ENCODE results near the gene FAM3B.
"Not testable (repeated sequence)": the region's sequence is repeated elsewhere in the genome, so short reads cannot be mapped to it uniquely, and the experiment has no call there.

Gene FAM3B, protein sequence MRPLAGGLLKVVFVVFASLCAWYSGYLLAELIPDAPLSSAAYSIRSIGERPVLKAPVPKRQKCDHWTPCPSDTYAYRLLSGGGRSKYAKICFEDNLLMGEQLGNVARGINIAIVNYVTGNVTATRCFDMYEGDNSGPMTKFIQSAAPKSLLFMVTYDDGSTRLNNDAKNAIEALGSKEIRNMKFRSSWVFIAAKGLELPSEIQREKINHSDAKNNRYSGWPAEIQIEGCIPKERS

DNA sequence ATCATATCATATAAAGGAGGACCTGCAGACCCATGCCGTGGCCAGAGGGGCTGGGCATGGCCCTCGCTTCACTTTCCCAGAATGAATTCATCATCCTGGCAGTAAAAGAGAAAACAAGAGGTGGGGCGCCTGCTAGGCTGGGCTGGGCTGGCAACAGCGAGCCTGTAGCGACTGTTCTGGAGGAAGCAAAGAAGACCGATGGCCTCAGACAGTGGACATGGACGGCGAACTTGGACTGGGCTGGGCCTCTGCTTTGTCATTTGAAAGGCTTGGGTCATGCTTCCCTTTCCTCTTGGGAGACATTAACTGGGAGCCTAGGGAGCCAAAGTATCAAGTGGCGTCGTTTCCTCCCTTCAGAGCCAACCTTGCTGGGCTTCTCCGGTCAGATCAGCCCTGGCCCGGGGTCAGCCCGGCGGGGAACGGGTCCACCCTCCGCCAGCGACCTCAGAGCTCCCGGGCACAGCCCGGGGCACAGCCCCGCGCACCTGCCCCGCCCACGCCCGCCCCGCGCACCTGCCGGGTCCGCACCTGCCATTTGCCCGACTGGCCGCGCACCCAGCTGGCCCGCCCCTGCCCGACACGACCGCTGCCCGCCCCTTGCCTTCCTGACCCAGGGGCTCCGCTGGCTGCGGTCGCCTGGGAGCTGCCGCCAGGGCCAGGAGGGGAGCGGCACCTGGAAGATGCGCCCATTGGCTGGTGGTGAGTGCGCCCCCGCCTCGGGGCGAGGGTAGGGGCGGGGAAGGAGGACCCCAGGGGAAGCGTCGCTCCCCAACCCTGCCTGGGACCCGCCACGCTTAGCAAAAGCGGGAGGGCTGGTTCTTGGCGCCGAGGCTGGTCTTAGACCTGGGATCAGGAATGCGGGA lies at the start of gene FAM3B:
Gene FAM3B, plus strand, starts transcription at position 602 of the 863 bp plus-strand sequence. Its CDS starts 79 bp downstream, at position 681.
- no peak for DNase-seq

DNA sequence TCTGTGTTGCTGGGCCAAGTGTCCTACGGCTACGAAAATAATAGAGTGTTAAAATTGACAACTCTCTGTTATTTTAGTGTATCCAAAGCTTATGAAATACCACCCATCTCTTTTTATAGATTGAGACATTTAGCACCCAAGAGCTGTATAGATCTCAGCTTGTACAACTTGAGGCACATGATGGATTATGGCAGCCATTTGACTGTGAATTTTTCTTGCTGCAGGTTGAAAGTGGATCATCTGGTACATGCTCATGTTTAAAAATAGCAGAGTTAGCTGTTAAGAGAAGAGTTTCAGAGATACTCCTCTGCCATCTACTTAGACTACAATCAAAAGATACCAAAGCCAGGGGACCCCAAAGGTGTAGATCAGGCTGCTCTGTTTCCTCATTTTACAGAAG lies 49.3 kb upstream of the FAM3B start:
- no peak for DNase-seq

DNA sequence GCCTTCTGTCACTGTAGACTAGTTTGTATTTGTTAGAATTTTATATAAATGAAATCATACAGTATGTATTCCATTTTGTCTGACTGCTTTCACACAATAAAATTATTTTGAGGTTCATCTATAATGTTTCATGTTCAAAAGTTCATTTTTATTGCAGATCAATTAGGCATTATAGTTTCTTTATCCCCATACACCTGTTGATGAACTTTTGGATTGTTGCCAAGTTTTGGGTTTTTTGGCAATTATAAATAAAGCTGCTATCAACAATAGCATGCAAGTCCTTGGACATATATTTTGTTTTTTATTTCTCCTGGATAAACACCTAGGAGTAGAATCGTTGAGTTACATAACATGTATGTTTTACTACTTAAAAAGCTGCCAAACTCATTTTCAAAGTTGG lies 47.1 kb upstream of the FAM3B start:
- DNase-seq = no peak

DNA sequence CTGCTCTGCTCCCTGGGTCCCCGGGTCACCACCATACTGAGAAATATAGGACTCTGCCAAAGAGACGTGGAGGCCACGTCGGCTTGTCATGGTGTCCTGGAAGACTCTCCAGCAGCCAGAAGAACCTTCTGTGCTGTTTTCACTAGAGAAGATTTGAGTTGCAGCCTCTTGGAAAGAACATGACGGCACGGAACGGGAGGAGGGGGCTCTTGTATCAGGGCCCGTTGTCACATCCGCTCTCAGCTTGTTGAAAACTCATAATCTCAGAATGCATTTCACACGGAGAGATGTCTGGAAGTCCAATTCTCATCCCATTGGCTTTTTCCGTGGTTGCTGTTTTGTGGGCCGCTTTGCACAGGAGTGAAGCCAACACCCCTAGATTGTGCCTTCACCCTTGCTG lies 39.4 kb upstream of the FAM3B start:
- no peak for DNase-seq

DNA sequence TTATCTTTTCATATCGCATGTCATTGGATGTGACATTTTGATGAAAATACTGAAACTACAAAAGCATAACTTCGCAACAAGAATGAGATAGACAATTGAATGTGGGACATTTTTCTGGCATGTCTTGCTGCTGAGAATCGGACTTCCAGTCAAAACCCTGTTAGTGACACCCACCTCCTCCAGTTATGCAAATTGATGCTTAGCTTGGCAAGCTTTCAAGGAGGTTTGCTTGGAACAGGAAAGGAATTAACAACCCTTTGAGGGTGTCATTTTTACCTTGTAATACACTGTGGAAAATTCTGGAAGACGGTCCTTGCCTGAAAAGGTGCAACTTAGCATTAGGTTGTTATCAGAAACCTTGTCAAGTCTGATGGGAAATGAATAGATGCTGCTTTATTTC lies 38.8 kb upstream of the FAM3B start:
- no peak for DNase-seq

DNA sequence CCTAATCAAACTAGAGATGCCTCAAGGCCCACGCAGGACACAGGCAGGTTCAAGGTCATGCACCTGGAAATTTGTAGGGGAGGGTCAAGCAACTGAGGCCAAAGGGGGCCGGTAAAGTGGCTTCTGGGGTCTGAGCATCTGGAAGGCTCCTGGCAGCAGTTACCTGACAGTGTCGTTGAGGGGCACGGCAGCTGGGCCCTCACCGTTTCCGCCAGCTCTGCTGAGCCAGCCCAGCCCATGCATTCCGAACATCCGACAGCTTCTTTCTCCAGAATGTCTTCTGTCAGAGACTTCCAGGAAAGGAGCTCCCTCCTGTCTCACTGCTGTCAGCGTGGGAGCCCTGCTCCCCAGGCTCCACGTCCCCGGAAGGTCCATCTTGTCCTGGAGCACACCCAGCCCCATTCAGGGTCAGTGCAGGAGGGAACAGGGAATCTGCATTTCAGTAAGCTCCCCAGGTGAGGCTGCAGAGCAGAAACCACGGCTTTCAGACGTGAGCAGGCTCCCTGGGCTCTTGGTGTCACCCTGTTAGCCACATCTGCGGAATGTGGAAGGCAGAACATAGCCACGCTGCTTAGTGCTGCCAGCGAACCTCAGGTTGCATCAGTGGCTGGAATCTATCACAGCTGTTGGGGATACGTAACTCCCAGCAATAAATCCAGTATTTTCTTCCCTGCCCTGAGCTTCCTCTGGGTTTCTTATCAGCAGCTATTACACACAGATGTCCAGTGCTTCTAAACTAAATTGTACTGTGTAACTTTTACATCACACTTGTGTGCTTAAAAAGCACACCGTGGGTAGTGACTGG lies 36.3 kb upstream of the FAM3B start:
- DNase-seq = no peak

DNA sequence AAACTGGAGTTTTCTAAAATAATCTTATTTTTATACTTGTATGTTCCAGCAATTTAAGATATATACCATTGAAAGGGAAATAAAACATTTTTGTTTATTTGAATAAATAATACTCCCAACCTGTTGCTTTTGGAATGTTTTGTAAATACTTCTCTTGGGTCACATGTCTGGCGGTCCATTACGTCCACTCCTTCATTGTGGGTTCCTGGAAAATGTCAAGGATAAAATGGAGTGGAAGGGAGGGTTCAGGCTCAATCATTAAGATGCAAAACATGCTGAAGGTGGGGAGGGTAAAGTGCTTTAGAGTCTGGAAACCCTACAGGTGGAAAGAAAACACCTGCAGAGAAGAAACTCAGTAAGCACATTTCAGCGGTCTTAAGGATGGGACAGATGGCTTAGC lies 34.2 kb upstream of the FAM3B start:
- DNase-seq = no peak

DNA sequence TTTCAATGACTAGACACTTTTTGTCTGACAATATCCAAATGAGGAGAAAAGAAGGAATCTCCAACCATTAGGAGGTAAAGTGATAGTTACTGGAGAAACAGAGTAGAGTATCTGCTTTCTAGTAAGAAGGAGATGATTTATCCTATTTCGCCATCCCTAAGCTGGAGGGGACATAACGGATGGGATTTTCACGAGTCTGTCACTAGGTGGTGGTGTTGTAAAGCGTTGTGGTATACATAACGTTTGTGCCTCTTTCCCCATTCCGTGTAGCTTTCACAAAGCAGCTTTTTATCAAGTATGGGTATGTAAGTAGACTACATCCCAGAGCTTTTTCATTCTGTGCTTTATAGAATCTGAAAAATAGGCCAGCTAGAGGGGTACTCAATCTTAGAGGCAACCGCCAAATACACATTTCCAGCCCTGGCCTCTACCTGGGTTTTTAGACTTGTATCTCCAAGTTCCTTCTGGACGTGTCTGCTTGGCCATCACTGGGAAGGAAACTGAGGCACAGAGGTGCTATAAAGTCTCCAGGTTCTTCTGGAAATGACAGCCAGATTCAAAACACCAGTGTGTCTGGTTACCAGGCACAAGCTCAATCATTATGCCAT lies 33.3 kb upstream of the FAM3B start:
- peak; percentile 8 to 27 for DNase-seq

DNA sequence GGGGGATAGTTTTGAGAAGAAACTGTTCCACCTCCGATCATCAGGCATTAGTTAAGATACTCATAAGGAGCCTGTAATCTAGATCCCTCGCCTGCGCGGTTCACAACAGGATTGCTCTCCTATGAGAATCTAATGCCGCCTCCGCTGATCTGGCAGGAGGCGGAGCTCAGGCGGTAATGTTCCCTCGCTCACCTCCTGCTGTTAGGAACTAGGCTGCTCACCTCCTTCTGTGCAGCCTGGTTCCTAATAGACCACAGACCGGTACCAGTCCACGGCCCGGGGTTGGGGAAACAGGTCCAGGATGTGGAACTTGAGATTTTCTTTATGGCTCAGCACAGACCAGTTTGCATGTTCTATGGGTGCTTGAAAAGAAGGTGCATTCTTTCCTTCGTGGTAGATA lies 27.2 kb upstream of the FAM3B start:
- DNase-seq = no peak

DNA sequence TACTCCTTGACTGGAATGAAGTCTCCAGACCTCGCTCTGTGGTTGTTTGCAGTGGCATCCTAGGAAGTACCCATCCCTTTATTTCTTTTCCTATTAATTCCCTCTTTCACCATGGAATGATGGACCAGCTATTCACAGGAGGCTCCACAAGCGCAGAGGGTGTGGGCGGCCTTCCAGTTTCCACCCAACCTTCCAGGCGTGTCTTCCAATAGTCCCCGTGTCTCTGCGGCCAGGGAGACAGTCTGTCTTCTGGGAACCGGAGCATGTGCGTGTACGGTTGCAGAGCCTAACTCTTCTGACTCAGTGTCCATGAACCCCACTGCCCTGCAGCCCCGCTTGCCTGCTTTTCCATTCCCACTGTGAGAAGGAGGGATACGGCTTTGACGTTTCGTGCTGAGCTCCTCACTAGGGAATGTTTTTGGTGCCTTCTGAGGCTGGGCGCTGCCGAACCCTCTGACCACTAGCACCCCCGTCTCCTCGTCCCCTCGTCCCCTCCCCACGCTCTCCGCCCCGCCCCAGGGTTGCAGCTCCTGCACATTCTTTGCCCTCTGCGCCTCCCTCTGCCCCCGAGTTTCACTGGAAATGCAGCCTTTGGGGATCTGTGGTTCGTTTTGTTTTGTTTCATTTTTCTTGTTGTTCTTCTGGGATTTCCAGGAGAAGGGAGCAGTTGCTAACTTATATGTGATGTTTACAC lies 26.3 kb upstream of the FAM3B start:
- DNase-seq = no peak

DNA sequence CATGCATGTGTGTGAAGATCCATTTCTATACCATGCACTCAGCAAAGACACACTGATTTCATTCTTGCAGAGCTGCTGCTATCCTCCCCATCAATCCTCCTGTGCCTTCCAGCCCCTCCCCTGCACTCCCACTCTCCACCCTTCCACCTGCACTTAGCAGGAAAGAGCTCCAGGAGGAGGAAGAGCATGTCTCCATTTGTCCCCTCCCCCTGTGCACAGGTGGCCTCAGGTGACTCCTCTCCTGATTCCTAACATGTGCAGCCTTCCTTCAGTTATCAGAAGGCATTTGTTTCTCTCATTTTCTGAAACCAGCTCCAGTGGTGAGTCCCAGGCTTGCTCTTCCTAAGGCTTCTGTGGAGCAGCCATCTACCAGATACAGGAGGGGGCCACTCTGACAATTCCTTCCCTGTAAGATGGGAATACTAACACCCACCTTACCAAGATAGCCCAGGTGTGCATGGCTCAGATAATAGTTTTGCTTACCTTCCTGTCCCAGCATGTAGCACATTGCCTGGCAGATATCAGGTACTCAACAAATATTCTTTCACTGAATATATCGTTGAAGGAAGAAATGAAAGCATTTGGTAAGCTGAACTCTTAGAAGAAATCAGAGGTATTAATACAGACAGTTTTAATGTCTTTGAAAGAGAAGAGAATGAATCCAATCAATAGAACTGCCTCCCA lies 21.9 kb upstream of the FAM3B start:
- DNase-seq = no peak

DNA sequence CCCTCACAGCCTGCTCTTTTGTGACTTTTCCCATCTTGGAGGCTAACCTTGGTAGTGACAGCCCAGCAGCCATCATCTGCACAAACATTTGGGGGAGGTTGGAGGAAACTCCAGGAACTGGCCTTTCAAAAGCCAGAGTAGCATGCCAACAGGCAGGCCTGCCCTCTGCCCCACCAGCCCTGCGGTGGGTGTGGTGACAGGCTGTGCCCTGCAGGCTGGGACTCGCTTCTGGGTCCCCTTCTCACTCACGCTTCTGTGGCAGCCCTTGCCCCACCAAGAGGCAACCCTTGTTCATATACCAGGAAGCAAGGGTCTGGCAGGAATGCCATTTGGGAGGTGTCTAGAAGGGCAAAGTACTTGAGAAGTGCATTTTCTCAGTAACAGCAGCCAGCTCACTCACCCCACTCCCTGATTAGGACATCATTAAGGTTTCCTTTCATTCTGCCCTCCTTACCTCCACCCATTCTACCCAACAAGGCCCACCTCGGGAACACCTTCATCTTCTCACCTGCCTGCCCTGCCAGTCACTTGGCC lies 20.8 kb upstream of the FAM3B start:
- no peak for DNase-seq

DNA sequence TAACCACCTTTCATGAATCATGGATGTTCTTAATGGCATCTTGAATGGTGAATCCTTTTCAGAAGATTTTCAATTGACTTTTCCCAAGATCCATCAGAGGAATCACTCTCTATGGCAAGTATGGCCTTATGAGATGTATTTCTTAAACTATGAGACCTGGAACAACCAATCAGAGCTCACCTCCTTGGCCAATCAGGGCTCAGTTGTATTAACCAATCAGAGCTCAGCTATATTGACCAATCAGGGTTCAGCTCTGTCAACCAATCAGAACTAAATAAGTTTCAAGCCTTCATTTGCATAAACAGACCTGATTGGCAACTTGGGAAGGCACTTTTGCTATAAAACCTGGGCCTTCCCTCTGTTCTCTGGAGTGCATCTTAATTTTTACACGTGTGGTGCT lies 13.6 kb upstream of the FAM3B start:
- DNase-seq = no peak

DNA sequence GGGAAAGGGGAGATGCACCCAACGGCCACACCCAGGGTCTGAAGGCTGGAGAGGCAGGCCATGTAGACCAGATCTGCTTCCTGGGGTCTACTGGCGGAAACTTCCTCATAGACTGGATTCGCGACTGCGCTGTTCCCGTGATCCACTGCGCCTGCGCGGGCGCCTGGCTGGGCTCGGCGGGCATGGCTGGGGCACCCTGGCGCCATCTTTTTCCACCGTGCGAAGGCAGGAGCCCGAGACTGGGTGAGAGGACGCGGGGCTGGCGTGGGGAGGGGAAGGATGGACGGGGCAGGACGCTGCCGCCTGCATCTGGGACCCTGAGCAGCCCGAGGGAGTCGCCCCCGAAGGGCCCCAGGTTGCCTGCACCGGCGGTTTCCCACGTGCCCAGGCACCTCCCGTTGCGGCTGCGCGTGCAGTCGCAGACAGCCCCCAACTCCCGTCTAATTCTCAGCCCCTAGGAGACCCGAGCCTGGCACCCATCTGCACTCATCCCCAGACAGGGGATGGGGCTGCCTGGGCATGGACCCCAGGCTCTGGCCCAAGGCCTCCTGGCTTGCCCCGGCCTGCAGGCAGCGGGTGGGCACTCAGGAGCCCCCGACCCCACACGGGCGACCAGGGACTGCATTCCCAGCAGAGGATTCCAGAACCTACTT lies 12.4 kb upstream of the FAM3B start:
- DNase-seq = no peak

DNA sequence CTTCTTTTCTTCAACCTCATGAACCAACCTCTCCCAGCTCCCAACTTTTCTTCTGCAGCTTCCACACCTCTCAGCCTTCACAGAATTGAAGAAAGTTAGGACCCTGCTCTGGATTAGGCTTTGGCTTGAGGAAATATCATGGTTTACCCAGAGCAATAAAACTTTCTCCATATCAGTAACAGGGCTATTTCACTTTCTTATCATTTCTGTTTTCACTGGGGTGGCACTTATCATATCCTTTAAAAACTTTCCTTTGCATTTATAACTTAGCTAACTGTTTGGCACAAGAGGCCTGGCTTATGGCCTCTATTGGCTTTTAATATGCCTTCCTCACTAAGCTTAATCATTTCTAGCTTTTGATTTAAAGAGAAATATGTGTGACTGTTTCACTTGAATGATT lies 9.4 kb upstream of the FAM3B start:
- no peak for DNase-seq

DNA sequence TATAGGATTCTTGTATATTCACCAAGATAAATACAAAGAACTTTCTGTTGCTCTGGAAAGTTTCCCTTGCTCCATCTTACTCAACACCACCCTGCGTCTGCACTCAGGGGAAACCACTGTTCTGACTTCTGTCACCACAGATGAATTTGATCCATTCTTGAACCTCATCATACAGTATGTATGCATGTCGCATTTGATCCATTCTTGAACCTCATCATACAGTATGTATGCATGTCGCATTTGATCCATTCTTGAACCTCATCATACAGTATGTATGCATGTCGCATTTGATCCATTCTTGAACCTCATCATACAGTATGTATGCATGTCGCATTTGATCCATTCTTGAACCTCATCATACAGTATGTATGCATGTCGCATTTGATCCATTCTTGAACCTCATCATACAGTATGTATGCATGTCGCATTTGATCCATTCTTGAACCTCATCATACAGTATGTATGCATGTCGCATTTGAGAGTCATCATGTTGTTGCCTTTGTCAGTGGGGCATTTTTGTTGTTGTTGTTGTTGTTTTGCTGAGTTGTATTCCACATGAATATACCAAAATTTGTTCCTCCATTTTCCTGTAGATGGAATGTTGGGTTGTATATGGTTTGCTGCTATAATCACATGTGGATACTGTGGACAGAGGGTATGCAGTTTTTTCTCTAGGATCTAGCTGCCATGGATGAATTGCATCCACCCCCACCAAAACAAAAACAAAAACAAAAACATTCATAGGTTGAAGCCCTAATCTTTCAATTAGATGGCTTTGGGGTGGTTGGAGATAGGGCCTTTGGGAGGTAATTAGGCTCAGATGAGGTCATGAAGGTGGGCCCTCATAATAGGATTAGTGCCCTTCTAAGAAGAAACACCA lies 3.1 kb upstream of the FAM3B start:
- not testable (repeated sequence) for DNase-seq

DNA sequence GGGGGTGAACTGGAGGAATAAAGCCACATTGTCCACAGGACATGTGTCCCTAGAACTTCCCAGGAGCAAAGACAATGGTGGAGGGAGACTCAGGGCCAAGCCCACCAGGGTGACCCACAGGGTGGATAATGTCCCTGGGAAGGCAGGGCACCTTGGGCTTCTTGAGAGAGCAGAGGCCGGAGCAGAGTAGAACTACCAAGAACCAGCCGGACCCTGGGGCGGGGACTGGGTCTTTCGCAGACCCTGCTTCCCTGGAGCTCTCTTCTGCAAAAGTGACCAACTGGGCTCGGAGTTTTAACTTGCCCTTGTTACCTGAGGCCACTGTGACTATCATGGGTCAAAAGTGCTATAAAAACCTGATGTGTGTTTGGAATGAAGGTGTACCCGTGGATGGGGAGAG lies 875 bp upstream of the FAM3B start:
- DNase-seq = no peak

DNA sequence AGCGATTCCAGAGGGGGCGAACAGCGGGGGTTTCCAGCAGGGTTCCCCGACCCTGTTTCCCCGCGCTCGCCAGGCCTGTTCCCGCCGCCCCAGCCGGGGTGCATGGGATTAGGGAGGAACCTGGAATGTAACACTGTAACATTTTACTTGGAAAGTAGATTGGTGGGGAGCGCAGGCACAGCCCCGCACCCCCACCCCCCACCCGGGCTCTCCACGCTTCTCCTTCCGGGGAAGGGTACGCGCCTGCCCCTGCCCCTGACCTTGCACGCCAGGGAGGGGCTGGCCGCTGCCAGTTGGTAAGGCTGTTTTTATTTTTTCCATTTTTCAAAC lies 427 bp downstream of the FAM3B start:
- no peak for DNase-seq

DNA sequence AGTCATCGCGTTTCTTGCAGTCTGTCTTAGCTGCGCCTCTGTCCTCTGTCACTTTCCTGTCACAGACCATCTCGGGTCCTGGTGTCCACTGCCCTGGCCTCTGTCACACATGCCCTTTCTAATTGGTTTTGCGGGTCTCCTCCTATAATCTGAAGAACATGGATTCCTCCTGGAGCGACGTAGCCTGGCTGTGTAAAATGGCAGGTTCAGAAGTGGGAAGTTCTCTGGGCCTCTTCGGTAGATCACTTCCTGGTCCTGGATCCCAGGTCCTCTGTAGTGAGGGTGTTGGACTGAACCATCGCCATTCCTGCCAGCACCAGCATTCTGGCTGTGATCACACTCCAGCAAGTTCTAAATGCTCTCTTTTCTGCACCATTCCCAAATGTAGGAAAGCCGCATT lies 857 bp downstream of the FAM3B start:
- no peak for DNase-seq

DNA sequence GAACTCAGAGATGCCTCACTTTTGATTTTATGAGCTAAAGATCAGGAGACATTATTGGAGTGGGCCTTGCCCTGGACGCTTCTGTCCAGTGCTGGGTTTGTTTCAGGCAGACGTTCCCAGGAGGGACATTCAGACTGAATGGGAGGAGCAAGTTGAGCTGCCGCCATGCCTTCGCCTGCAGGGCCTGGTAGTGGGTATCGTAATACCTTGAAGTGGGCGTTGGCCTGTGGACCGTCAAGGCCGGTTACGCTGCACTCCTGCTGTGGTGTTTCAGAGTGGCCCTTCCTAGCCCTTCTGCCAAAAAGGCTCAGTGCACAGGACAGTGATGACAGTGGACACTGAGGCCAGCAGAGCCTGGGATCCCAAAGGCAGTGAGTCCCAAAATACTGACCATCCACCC lies 1.6 kb downstream of the FAM3B start:
- DNase-seq = no peak

All from stimulated activated CD4-positive, alpha-beta T cell treated with anti-CD3 and anti-CD28 coated beads, Interleukin-2, amount 100 ng/mL, for 48 hours (primary cell).